ENCODE measurements around the gene VWA3B. TPM values are rescaled to one million over a fixed set of nuclear protein-coding genes. Genes with fewer than 3 reads are reported as not detected.

VWA3B gene
- total and polyA plus RNA-seq, 8 donors: 0.03 to 134 (median 2.2) TPM; not detected in 2

DNA sequence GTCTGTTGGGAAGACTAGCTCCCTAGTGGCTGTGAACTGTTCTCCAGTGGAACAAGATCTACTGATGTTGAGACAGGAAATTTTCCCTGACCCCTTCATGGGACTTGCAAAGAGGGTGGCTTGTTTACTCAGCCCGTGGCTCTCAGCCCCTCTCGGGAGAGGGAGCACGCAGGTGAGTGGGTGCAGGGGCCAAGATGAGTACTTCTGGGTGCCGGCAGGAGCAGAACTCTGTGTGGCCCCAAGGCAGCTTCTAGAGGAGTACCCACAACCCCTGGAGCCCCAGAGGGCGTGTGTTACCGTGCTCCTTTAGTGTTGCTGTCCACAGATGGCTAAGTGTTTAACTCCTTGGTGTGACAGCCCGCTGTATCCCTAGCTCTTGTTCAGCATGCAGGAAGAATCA lies 191.1 kb downstream of the VWA3B start:
- H3K27ac ChIP-seq: no peak overlapping the region
- peaks cover 14 to 22% (median 18%) of the 10 kb centered on the region in 4 donors for H3K4me1 ChIP-seq
- H3K27me3 ChIP-seq: no peaks in the 10 kb centered on the region
- intact Hi-C loops (cut with DNase I; ENCODE audit: low total_unique reads): no loop called here
- WGBS, 5 donors: 87 to 98% (median 89%) methylated on average over 7 of the region's 7 CpGs
- H3K4me3 ChIP-seq: no peak overlapping the region
- DNase-seq: no peak
- TF ChIP-seq, protein P1, sequence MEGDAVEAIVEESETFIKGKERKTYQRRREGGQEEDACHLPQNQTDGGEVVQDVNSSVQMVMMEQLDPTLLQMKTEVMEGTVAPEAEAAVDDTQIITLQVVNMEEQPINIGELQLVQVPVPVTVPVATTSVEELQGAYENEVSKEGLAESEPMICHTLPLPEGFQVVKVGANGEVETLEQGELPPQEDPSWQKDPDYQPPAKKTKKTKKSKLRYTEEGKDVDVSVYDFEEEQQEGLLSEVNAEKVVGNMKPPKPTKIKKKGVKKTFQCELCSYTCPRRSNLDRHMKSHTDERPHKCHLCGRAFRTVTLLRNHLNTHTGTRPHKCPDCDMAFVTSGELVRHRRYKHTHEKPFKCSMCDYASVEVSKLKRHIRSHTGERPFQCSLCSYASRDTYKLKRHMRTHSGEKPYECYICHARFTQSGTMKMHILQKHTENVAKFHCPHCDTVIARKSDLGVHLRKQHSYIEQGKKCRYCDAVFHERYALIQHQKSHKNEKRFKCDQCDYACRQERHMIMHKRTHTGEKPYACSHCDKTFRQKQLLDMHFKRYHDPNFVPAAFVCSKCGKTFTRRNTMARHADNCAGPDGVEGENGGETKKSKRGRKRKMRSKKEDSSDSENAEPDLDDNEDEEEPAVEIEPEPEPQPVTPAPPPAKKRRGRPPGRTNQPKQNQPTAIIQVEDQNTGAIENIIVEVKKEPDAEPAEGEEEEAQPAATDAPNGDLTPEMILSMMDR (IDR thresholded peaks at IDR 0.05): no peak
- TF ChIP-seq EP300 (IDR thresholded peaks at IDR 0.05) (no peak), POLR2AphosphoS5 (IDR thresholded peaks at IDR 0.05) (no peak), POLR2A (IDR thresholded peaks at IDR 0.05) (no peak)
- peaks cover 0 to 8% (median 0%) of the 10 kb centered on the region in 4 donors for H3K9me3 ChIP-seq
- no peaks in the 10 kb centered on the region for H3K36me3 ChIP-seq

DNA sequence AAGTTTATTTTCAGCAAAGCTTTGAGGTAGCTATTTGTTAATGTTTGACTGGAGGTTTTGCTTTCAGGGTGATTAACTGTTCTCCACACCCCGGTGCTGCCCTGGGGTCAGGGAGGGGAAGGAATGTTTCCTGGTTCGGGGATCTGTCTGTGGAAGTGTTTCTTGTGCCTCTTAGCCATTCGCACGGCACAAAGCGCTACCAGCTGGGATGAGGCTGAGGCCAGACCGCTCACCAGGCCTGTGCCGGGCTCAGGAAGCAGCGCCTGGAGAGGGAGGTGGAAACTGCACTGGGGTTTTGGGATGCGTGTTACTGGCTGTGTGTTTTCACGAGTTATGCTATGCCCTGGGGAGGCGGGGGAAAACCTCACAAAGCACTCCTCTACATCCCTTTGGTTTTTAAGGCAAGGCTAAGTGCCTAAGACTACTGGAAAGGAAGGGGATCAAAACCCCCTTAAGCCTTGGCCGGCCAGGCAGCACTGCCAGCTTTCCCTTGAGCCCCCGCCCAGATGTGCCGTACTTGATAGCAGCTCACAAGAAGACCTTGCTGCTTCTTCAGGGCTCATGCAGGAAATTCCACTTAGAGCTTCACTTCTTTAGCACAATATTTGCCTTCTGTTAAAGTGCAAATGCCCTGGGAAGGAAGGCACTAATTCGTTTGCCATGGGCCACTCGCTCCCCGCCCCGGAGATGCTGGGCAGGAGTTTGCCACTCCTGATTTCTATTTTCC lies 193.6 kb downstream of the VWA3B start:
- TF ChIP-seq POLR2A (IDR thresholded peaks at IDR 0.05) (no peak), POLR2AphosphoS5 (IDR thresholded peaks at IDR 0.05) (peak in 2 of 3 donors; percentile 48 to 64)
- H3K4me1 ChIP-seq: peaks cover 14 to 22% (median 18%) of the 10 kb centered on the region in 4 donors
- H3K27ac ChIP-seq: peak overlapping the region; percentile 17 to 85 (median 63)
- no peaks in the 10 kb centered on the region for H3K27me3 ChIP-seq
- H3K4me3 ChIP-seq: peak overlapping the region in 1 of 4 donors; percentile 10
- 20 to 36% (median 28%) methylated on average over 18 of the region's 18 CpGs for WGBS, 5 donors
- intact Hi-C loops (cut with DNase I; ENCODE audit: low total_unique reads): no loop called here
- H3K36me3 ChIP-seq: no peaks in the 10 kb centered on the region
- peak; percentile 76 to 83 for DNase-seq
- peaks cover 0 to 8% (median 0%) of the 10 kb centered on the region in 4 donors for H3K9me3 ChIP-seq

DNA sequence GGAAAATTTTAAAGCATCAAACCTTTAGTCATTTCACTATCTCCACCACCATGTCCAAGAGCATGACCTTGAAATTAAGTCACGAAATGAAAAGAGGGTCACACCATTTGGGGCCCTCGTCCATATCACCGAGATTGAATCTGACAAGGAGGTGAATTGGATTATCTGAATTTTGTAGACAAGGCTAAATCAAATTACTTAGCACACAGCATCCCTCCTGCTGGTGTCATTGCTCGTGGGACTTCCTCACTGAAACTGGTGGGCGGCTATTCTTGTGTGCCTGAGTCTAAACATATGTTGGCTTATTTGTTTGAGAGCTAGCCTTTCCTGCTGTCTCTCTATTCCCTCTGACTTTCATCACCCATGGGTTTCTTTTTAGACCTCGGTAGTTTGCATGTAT lies 194.6 kb downstream of the VWA3B start:
- no peaks in the 10 kb centered on the region for H3K27me3 ChIP-seq
- no peak for DNase-seq
- H3K4me1 ChIP-seq: peaks cover 14 to 22% (median 18%) of the 10 kb centered on the region in 4 donors
- peak overlapping the region in 1 of 5 donors; percentile 85 for H3K27ac ChIP-seq
- TF ChIP-seq POLR2AphosphoS5 (IDR thresholded peaks at IDR 0.05): no peak
- no peak for TF ChIP-seq EP300 (IDR thresholded peaks at IDR 0.05)
- TF ChIP-seq, protein P1 (IDR thresholded peaks at IDR 0.05): no peak
- TF ChIP-seq POLR2A (IDR thresholded peaks at IDR 0.05): no peak
- H3K4me3 ChIP-seq: no peak overlapping the region
- peaks cover 0 to 8% (median 0%) of the 10 kb centered on the region in 4 donors for H3K9me3 ChIP-seq
- 81 to 91% (median 82%) methylated on average over 6 of the region's 6 CpGs for WGBS, 5 donors
- H3K36me3 ChIP-seq: no peaks in the 10 kb centered on the region
- intact Hi-C loops (cut with DNase I; ENCODE audit: low total_unique reads): no loop called here

DNA sequence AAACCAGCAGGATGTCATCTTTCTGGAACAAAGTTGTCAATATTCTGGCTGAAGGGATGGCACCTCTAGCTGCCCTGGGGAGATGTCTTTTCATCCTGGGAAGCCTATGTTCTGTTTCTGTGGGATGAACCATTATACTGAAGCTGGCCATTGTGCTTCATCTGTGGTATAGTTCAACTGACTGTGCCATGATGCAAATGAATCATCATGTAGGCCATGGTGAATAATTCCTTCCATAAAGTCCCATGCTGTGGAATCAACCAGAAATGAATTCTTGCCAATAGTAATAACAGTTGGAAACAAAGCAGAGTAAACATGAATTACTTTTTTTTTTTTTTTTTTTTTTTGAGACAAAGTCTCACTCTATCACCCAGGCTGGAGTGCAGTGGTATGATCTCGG lies 195.1 kb downstream of the VWA3B start:
- DNase-seq: no peak
- Histone ChIP-seq H3K36me3 (no peaks in the 10 kb centered on the region), H3K4me1 (peaks cover 14 to 22% (median 18%) of the 10 kb centered on the region in 4 donors), H3K9me3 (peaks cover 0 to 8% (median 0%) of the 10 kb centered on the region in 4 donors), H3K27me3 (no peaks in the 10 kb centered on the region), H3K27ac (no peak overlapping the region), H3K4me3 (no peak overlapping the region)
- TF ChIP-seq, protein P1 (IDR thresholded peaks at IDR 0.05): no peak
- TF ChIP-seq EP300 (IDR thresholded peaks at IDR 0.05): no peak
- no peak for TF ChIP-seq POLR2AphosphoS5 (IDR thresholded peaks at IDR 0.05)
- no peak for TF ChIP-seq POLR2A (IDR thresholded peaks at IDR 0.05)
- 32 to 71% (median 47%) methylated on average over 1 of the region's 1 CpG for WGBS, 5 donors
- intact Hi-C loops (cut with DNase I; ENCODE audit: low total_unique reads): no loop called here

DNA sequence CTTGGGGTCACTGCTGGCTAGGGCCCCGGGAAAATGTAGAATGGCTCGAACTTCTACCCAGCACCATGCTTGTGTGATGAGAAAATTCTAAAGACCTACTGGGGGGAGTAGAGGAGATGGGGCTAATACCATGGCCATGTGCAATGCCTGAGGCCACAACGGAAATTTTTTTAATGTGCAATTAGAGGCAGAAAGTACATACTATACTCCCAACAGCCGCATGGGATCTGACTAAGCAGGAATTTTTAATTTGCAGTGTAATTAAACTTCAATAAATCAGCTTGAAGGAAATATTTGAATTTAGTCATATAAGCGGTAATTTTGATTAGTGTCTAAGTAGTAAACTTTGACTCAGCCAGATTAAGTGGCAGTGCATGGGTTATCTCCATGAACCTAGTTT lies 206.1 kb downstream of the VWA3B start:
- no peak overlapping the region for H3K4me3 ChIP-seq

More for the DNA sequence above, 206.1 kb downstream of the VWA3B start:
- Histone ChIP-seq H3K4me1 (peaks cover 12 to 31% (median 20%) of the 10 kb centered on the region in 4 donors), H3K27me3 (no peaks in the 10 kb centered on the region), H3K36me3 (no peaks in the 10 kb centered on the region), H3K27ac (no peak overlapping the region), H3K9me3 (peaks cover 0 to 8% (median 3%) of the 10 kb centered on the region in 4 donors)
- TF ChIP-seq POLR2A (IDR thresholded peaks at IDR 0.05) (no peak), EP300 (IDR thresholded peaks at IDR 0.05) (no peak), POLR2AphosphoS5 (IDR thresholded peaks at IDR 0.05) (no peak)
- TF ChIP-seq, protein P1 (IDR thresholded peaks at IDR 0.05): no peak
- whole genome bisulfite sequencing, 5 donors: 79 to 90% (median 84%) methylated on average over 5 of the region's 5 CpGs
- no peak for DNase-seq
- intact Hi-C loops (cut with DNase I; ENCODE audit: low total_unique reads): no loop called here
